GM18505 (cell line): ENCODE data around the gene PCYT1A.

ENCODE experiments used
- ATAC-seq: cut with Tn5 transposase; IDR thresholded peaks from one replicate; pipeline ENCODE4 v1.9.1; 2021; ENCODE audit not compliant: unreplicated experiment
- POLR2A ChIP-seq: IDR thresholded peaks from 4 replicates; pipeline ENCODE4 v1.6.1; 2011; ENCODE audit warnings: borderline replicate concordance; ENCODE audit not compliant: insufficient read depth, insufficient read length; ENCODE audit errors: extremely low read depth

PCYT1A gene

GRCh38 chr3:196287440-196288140 lies at the start of gene PCYT1A:
TSS of gene PCYT1A (minus strand) at chr3:196287726. CDS start at chr3:196270531, 17,195 bp downstream.
- ATAC-seq, result peak; percentile 72

DNA sequence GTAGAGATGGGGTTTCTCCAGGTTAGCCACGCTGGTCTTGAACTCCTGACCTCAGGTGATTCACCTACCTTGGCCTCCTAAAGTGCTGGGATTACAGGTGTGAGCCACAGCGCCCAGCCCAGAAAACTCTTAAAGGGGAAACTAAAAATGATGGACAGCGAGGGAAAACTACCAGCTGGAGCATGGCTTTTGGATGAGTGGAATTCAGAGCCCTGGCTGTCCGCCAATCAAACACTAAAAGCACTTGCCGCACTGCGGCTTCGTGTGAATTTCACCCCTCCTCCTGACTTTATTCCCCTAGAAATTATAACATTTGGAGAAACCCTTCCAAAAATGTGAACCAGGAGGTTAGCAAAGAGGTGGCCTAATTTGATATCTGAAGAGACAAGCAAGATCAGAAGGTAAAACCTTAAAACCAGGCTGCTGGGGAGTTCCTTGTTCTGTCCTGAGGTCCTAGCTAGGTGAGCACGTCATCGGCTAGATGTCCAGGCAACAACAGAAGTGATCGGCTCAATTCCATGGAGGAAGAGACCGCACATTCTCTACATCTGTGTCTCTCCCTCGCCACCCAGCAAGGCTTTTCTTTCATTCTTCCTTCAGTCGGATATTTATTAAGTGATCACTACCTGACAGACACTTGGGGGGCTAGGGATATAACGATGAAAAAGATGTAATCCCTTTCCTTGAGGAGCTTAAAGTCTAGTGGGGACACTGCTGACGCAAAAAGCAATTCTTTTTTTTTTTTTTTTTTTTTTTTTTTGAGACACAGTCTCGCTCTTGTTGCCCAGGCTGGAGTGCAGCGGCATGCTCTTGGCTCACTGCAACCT lies 49.0 kb upstream of the PCYT1A start:
- no peak for ATAC-seq
- TF ChIP-seq POLR2A, result no peak

More at GRCh38 chr3:196287440-196288140, at the start of gene PCYT1A:
- peak; percentile 88 for TF ChIP-seq POLR2A

DNA sequence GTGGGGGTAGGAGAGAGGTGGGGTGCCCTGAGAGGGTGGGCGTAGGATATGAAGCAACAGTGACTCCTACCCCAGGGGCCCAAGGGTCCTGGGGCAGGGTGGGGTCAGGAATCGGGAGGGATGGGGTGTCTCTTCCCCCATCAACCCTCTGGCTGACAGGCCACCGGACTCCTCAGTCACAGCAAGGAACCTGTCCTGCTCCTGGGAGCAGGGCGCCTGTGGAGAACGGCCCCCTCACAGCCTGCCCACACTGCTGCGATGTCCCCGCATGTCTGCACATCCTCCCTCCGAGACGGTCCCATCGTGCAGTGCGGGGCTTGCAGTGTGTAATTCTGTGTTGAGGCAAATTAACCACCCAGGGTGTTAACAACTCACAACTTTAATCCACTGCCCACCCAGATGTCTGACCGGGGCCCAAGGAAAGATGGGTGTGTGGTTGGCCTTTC lies 48.0 kb upstream of the PCYT1A start:
- ATAC-seq, result no peak

DNA sequence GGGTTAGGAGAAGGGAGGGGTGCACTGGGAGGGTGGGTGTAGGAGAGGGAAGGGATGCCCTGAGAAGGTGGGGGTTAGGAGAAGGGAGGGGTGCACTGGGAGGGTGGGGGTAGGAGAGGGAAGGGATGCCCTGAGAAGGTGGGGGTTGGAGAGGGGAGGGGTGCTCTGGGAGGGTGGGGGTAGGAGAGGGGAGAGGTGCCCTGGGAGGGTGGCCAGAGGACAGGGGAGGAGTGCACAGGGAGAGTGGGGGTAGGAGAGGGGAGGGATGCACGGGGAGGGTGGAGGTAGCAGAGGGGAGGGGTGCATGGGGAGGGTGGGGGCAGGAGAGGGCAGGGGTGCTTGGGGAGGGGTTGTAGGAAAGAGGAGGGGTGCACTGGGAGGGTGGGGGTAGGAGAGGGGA lies 47.5 kb upstream of the PCYT1A start:
- no peak for ATAC-seq
- no peak for TF ChIP-seq POLR2A

More for the DNA sequence above, 48.0 kb upstream of the PCYT1A start:
- no peak for TF ChIP-seq POLR2A

- no peak for ATAC-seq
- TF ChIP-seq POLR2A, result no peak
These were observed 44.6 kb upstream of the PCYT1A start for GRCh38 chr3:196332168-196332567.

- ATAC-seq, result no peak
- no peak for TF ChIP-seq POLR2A
These were observed 39.9 kb upstream of the PCYT1A start for GRCh38 chr3:196327405-196327804.

GRCh38 chr3:196326936-196327335 lies 39.4 kb upstream of the PCYT1A start:
- no peak for TF ChIP-seq POLR2A
- no peak for ATAC-seq

DNA sequence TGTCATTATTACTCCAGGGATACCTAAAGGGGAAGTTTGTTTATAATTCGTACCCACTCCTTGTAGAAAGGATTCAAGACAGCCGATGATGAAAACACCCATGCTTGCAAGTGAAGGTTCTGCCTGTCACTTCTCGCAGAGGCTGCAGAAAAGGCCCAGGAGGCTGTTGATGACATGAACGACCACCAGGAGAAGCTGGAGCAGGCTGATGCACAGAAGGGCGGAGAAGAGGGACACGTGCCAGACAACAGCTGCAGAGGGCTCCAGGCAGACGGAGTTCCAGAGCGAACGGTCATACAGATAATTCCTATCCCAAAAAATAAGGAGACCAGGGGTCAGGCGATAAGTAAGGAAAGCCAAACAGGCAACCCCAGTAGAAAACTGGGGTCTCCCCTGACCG lies 36.2 kb upstream of the PCYT1A start:
- TF ChIP-seq POLR2A, result no peak
- ATAC-seq, result no peak

GRCh38 chr3:196323016-196323415 lies 35.5 kb upstream of the PCYT1A start:
- ATAC-seq, result no peak
- no peak for TF ChIP-seq POLR2A

- TF ChIP-seq POLR2A, result no peak
- no peak for ATAC-seq
These were observed 33.6 kb upstream of the PCYT1A start for GRCh38 chr3:196321162-196321561.

DNA sequence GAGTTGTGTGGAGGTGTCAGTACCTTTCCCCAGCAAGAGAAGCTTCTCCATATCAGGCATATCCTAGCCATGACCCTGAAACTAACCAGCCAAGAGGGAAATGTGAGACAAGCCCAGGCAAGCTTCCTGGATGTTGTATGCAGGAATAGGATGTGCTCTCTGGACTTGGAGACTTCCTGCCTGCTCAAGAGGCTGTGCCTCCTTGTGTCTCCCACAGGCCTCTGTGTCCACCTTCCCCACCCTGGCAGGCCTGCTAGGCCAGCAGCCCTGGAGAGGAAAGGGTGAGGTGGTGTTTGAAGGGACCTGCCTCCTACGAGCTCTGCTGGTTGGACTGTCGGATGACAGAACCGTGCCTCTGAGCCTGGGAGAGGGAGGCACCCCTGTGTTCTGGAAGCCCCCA lies 32.6 kb upstream of the PCYT1A start:
- no peak for ATAC-seq
- TF ChIP-seq POLR2A, result no peak

GRCh38 chr3:196317687-196318467 lies 30.4 kb upstream of the PCYT1A start, which contains the start of gene DYNLT2B:
TSS of gene DYNLT2B (minus strand) at chr3:196318240. CDS start at chr3:196318152, 88 bp downstream.
- ATAC-seq, result peak; percentile 85
- TF ChIP-seq POLR2A, result peak; percentile 88

- peak; percentile 39 for ATAC-seq
These were observed 29.5 kb upstream of the PCYT1A start for GRCh38 chr3:196316799-196317686.
